A673 (cell line): ENCODE results near the gene SPNS2. TPM values are rescaled to one million over a fixed set of nuclear protein-coding genes. Genes with fewer than 3 reads are reported as not detected.

Experiments
- BruUV-seq: library from RNA; stranded (reverse); fragments of 400-500 nt; replicated peaks from 2 replicates; lab custom pipeline; 2021; lab: Mats Ljungman, UMichigan
- CTCF ChIA-PET: fragments of 300-600 bp; sonication (Branson Sonifier 250); formaldehyde crosslinking; loops from one replicate; lab custom pipeline; 2022; ENCODE audit warnings: antibody characterized with exemption; lab: Charles Lee
- POLR2A ChIA-PET: fragments of 300-600 bp; sonication (Branson Sonifier 250); formaldehyde crosslinking; loops from one replicate; lab custom pipeline; 2022; ENCODE audit warnings: antibody characterized with exemption; ENCODE audit not compliant: low non-redundant PET; lab: Charles Lee
- DNase-seq: peaks from one replicate; pipeline ENCODE4 v3.0.0-alpha.2; 2015; ENCODE audit warnings: low spot score
- H3K27ac ChIP-seq: fragments of 200-600 bp; sonication (generic); 2 replicates; pipeline ENCODE4 v1.5.1; 2016; ENCODE audit warnings: mixed run types, low read depth, mild to moderate bottlenecking, mixed read lengths, antibody characterized with exemption, low read length; ENCODE audit not compliant: poor library complexity, severe bottlenecking
- H3K27me3 ChIP-seq: fragments of 200-600 bp; sonication (generic); replicated peaks from 2 replicates; pipeline ENCODE4 v1.6.1; 2017; ENCODE audit warnings: mixed run types, low read depth, mild to moderate bottlenecking, mixed read lengths, antibody characterized with exemption, low read length; ENCODE audit not compliant: insufficient read depth, poor library complexity
- H3K36me3 ChIP-seq: fragments of 200-600 bp; sonication (generic); 2 replicates; pipeline ENCODE4 v1.6.1; 2016; ENCODE audit warnings: mixed run types, mild to moderate bottlenecking, mixed read lengths, antibody characterized with exemption, low read length; ENCODE audit not compliant: insufficient read depth, poor library complexity, severe bottlenecking
- H3K4me1 ChIP-seq: fragments of 200-600 bp; sonication (generic); 2 replicates; pipeline ENCODE4 v1.6.1; 2017; ENCODE audit warnings: mixed run types, mild to moderate bottlenecking, mixed read lengths, antibody characterized with exemption, low read length; ENCODE audit not compliant: insufficient read depth, poor library complexity, severe bottlenecking
- H3K4me3 ChIP-seq: fragments of 200-600 bp; sonication (generic); 2 replicates; pipeline ENCODE4 v1.5.1; 2016; ENCODE audit warnings: low read depth, mixed run types, mild to moderate bottlenecking, mixed read lengths, low read length; ENCODE audit not compliant: poor library complexity, severe bottlenecking
- H3K9me3 ChIP-seq: fragments of 200-600 bp; sonication (generic); 2 replicates; pipeline ENCODE4 v1.6.1; 2016; ENCODE audit warnings: mixed run types, low read depth, mild to moderate bottlenecking, mixed read lengths, antibody characterized with exemption, low read length; ENCODE audit not compliant: poor library complexity, severe bottlenecking
- EZH2 ChIP-seq: fragments of 200-600 bp; sonication (generic); IDR thresholded peaks from 2 replicates; pipeline ENCODE4 v1.6.1; 2017; ENCODE audit warnings: borderline replicate concordance, low read depth, mild to moderate bottlenecking, mixed read lengths, antibody characterized with exemption, low read length; ENCODE audit not compliant: poor library complexity, severe bottlenecking
- intact Hi-C: fragments of 100-400 bp; cut with micrococcal nuclease; formaldehyde crosslinking; loops from one replicate; pipeline ENCODE4 v1.10.0; 2022; ENCODE audit not compliant: unreplicated experiment
- total RNA-seq: library from RNA; stranded (reverse); gene quantifications from 2 replicates; pipeline ENCODE4 v1.2.3, GENCODE V29; 2021
- TF ChIP-seq, protein P1 (sequence below): fragments of 300-800, 200-600 bp; sonication (generic); conservative IDR thresholded peaks from 2 replicates; pipeline ENCODE4 v1.5.1; 2017; ENCODE audit warnings: low read depth, mild to moderate bottlenecking, antibody characterized with exemption, low read length, moderate library complexity, mixed read lengths

SPNS2 gene
- total RNA-seq, 1 experiment from 2014 or later: not detected

DNA sequence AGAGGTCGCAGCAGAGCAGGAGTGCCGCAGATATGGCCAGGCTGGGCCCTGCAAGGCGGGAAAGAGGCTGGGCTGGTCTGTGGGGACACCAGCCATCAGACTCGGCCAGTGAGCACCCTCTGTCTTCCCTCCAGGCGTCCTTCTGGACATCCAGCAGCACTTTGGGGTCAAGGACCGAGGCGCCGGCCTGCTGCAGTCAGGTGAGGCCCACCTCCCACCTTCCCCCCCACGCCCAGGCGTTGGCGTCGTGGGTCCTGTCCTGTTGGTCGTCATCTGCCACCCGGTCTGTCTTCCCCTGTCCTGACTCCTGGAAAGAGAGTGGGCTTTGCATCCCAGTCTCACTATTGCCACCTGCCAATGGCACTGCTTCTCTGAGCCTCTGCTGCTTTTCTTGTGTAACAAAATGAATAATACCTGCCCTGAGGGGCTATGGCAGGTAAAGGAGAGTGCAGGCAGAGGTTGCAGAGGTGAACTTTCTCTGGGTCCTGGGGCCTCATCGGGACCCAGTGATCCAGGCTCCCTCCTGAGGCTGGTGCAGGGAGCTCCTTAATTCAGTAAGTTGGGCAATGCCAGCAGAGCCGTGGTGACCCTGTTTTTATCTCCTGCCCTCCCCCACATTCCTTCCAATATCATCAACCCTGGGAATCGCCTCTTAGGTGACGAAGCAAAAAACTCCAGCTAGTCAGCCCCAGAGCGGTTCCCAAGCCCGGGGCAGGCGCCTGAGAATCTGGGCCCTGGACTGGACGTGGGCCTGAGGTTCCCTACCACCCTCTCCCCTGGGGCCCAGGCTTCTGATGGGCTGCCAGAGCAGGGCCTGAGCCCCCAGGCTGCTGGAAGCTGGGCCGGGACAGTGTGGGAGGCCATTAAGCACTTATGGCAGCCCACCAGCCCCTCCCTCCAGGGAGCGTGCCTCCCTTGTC, 14.7 kb downstream of the SPNS2 start:
- H3K9me3 ChIP-seq: no peaks in the 10 kb centered on the region
- no peaks in the 10 kb centered on the region for H3K27me3 ChIP-seq
- TF ChIP-seq, protein P1, sequence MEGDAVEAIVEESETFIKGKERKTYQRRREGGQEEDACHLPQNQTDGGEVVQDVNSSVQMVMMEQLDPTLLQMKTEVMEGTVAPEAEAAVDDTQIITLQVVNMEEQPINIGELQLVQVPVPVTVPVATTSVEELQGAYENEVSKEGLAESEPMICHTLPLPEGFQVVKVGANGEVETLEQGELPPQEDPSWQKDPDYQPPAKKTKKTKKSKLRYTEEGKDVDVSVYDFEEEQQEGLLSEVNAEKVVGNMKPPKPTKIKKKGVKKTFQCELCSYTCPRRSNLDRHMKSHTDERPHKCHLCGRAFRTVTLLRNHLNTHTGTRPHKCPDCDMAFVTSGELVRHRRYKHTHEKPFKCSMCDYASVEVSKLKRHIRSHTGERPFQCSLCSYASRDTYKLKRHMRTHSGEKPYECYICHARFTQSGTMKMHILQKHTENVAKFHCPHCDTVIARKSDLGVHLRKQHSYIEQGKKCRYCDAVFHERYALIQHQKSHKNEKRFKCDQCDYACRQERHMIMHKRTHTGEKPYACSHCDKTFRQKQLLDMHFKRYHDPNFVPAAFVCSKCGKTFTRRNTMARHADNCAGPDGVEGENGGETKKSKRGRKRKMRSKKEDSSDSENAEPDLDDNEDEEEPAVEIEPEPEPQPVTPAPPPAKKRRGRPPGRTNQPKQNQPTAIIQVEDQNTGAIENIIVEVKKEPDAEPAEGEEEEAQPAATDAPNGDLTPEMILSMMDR: no peak
- no peak for TF ChIP-seq EZH2
- no peaks in the 10 kb centered on the region for H3K4me1 ChIP-seq
- intact Hi-C loops: no loop called here
- CTCF ChIA-PET: interaction anchor here (0.5 to 0.6 kb wide), 2 partner anchors 53 to 112 kb away, joined by 3 to 8 read pairs; no protein-coding TSS in a partner anchor
- no peaks in the 10 kb centered on the region for H3K36me3 ChIP-seq
- DNase-seq: no peak
- no peak overlapping the region for H3K4me3 ChIP-seq
- no peak overlapping the region for H3K27ac ChIP-seq
- POLR2A ChIA-PET: no interaction called here
- no TSS peak for BruUV-seq

DNA sequence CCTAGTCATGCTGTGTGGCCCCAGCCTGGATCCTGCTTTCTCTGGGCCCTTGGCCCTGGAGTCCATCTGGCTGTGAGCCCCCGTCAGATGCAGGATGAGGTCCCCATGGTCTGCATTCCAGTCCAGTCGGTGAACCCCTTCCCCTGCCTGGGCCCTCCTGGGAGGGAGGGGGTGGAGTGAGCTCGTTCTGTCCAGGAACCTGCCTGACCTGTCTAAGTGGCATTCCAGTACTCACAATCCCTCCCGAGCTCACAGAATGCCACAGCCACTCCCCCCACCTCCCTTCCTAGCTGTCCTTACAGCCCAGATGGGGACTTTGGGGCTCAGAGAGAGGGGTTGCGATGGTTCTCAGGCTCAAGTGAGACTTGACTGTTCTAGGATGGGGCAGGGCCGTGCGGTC, 15.5 kb downstream of the SPNS2 start:
- POLR2A ChIA-PET: no interaction called here
- BruUV-seq: no TSS peak

GRCh38 chr17:4514779-4515178, 16.1 kb downstream of the SPNS2 start:
- Histone ChIP-seq H3K27me3 (no peaks in the 10 kb centered on the region), H3K9me3 (no peaks in the 10 kb centered on the region), H3K27ac (no peak overlapping the region), H3K36me3 (no peaks in the 10 kb centered on the region), H3K4me1 (no peaks in the 10 kb centered on the region), H3K4me3 (no peak overlapping the region)
- intact Hi-C loops: no loop called here
- no peak for DNase-seq
- TF ChIP-seq, protein P1: no peak
- TF ChIP-seq EZH2: no peak
- ChIA-PET CTCF (no interaction called here), POLR2A (no interaction called here)
- no TSS peak for BruUV-seq

More for the DNA sequence above, 15.5 kb downstream of the SPNS2 start:
- H3K9me3 ChIP-seq: no peaks in the 10 kb centered on the region
- no peak overlapping the region for H3K27ac ChIP-seq
- H3K36me3 ChIP-seq: no peaks in the 10 kb centered on the region
- H3K4me1 ChIP-seq: no peaks in the 10 kb centered on the region
- H3K4me3 ChIP-seq: no peak overlapping the region
- CTCF ChIA-PET: no interaction called here
- intact Hi-C loops: no loop called here
- TF ChIP-seq, protein P1: no peak
- TF ChIP-seq EZH2: no peak
- no peaks in the 10 kb centered on the region for H3K27me3 ChIP-seq
- DNase-seq: no peak
